ENCODE data around the gene PYDC1. TPM values are rescaled to one million over a fixed set of nuclear protein-coding genes. Genes with fewer than 3 reads are reported as not detected.
"Not testable (repeated sequence)": the region's sequence is repeated elsewhere in the genome, so short reads cannot be mapped to it uniquely, and the experiment has no call there.

PYDC1 gene
- polyA plus RNA-seq, 1 experiment = not detected

DNA sequence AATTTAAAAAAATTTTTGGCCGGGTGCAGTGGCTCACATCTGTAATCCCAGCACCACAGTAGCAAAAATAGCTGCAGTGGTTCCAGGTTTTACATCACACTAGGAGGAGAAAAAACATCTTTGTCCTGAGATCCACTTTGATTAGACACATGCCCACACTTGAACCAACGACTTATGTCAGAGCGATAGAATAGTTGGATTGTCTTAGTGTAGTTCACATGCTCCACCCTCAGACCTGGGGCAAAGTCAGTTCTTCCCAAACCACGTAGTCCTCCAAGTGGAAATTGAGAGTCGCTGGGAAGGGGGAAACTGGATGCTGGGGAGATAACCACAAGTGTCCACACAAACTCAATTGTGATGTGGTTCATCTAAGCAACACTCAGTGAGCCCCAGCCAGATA, 31.4 kb upstream of the PYDC1 start:
- ChIA-PET CTCF (no interaction called here), POLR2A (no interaction called here)
- DNase-seq (ENCODE audit: low read depth, low spot score) = no peak
- Histone ChIP-seq H3K27me3 (ENCODE audit: control insufficient read depth, insufficient read depth, low read length) (peaks cover 2% of the 10 kb centered on the region), H3K27ac (ENCODE audit: low read depth, low read length) (no peak overlapping the region), H3K9me3 (ENCODE audit: control insufficient read depth, insufficient read depth, low read length) (no peaks in the 10 kb centered on the region), H3K4me3 (ENCODE audit: low read depth, low read length) (no peak overlapping the region)
- TF ChIP-seq, protein P1, sequence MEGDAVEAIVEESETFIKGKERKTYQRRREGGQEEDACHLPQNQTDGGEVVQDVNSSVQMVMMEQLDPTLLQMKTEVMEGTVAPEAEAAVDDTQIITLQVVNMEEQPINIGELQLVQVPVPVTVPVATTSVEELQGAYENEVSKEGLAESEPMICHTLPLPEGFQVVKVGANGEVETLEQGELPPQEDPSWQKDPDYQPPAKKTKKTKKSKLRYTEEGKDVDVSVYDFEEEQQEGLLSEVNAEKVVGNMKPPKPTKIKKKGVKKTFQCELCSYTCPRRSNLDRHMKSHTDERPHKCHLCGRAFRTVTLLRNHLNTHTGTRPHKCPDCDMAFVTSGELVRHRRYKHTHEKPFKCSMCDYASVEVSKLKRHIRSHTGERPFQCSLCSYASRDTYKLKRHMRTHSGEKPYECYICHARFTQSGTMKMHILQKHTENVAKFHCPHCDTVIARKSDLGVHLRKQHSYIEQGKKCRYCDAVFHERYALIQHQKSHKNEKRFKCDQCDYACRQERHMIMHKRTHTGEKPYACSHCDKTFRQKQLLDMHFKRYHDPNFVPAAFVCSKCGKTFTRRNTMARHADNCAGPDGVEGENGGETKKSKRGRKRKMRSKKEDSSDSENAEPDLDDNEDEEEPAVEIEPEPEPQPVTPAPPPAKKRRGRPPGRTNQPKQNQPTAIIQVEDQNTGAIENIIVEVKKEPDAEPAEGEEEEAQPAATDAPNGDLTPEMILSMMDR (IDR thresholded peaks at IDR 0.05; ENCODE audit: low read depth, low read length) = no peak

DNA sequence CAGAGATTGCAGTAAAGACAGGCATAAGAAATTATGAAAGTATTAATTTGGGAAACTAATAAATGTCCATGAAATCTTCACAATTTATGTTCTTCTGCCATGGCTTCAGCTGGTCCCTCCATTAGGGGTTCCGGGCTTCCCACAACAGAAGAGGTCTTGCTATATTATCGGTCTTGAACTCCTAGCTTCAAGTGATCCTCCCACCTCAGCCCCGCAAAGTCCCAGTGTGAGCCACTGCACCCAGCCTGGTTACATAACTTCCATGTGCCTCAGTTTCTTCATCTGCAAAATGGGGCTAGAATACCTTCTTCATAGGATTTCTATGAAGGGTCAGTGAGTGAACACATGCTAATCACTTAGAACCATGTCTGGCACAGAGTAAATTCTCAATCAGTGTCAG, 29.4 kb upstream of the PYDC1 start:
- POLR2A ChIA-PET = no interaction called here
- CTCF ChIA-PET = no interaction called here
- Histone ChIP-seq H3K9me3 (ENCODE audit: control insufficient read depth, insufficient read depth, low read length) (no peaks in the 10 kb centered on the region), H3K4me3 (ENCODE audit: low read depth, low read length) (no peak overlapping the region), H3K27me3 (ENCODE audit: control insufficient read depth, insufficient read depth, low read length) (peaks cover 4% of the 10 kb centered on the region), H3K27ac (ENCODE audit: low read depth, low read length) (no peak overlapping the region)
- no peak for DNase-seq (ENCODE audit: low read depth, low spot score)
- TF ChIP-seq, protein P1 (IDR thresholded peaks at IDR 0.05; ENCODE audit: low read depth, low read length) = no peak

DNA sequence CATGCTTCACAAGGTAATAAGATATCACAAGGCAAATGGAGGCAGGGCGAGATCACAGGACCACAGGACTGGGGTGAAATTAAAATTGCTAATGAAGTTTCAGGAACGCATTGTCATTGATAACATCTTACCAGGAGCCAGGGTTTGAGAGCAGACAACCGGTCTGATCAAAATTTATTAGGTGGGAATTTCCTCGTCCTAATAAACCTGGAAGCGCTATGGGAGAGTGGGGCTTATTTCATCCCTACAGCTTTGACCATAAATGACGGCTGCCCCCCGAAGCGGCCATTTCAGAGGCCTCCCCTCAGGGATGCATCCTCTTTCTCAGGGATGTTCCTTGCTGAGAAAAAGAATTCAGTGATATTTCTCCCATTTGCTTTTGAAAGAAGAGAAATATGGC, 28.7 kb upstream of the PYDC1 start:
- H3K27ac ChIP-seq (ENCODE audit: low read depth, low read length); H3K27me3 ChIP-seq (ENCODE audit: control insufficient read depth, insufficient read depth, low read length); DNase-seq (ENCODE audit: low read depth, low spot score); POLR2A ChIA-PET; H3K9me3 ChIP-seq (ENCODE audit: control insufficient read depth, insufficient read depth, low read length); CTCF ChIA-PET; H3K4me3 ChIP-seq (ENCODE audit: low read depth, low read length): not testable (repeated sequence)

DNA sequence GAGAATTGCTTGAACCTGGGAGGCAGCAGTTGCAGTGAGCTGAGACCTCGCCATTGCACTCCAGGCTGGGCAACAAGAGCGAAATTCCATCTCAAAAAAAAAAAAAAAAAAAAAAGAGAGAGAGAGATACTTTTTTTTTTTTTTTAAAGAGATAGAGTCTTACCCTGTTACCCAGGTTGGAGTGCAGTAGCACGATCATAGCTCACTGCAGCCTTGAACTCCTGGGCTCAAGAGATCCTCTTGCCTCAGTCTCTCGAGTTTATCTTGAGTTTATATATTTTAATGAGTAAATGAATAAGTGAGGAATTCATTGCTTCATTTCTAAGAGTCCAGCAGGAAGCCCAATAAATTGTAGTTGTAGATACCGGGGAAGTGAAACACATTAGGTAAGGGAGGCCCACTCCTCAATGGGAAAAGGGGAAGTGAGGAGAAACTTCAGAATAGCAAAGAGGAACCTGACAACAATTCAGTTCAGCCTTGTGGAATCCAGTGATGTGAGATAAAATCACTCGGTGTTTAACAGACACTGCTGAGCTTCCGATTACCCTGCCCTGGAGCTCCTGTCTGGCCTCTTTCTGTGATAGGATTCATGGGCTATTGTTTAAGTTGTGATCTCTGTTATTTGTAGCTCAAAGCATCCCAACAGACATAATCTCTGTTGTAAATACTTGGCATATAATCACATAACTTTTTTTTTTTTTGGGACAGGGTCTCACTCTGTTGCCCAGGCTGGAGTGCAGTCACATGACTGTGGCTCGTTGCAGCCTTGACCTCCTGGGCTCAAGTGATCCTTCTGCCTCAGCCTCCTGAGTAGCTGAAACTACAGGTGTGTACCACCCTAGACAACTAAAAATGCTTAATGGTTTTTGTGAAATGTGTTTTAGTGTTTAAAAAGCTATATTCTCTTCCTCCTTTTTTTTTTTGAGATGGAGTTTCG, 27.1 kb upstream of the PYDC1 start:
- Histone ChIP-seq H3K4me3 (ENCODE audit: low read depth, low read length) (no peak overlapping the region), H3K9me3 (ENCODE audit: control insufficient read depth, insufficient read depth, low read length) (no peaks in the 10 kb centered on the region), H3K27me3 (ENCODE audit: control insufficient read depth, insufficient read depth, low read length) (peaks cover 2% of the 10 kb centered on the region), H3K27ac (ENCODE audit: low read depth, low read length) (no peak overlapping the region)
- CTCF ChIA-PET = no interaction called here
- POLR2A ChIA-PET = no interaction called here
- no peak for DNase-seq (ENCODE audit: low read depth, low spot score)
- TF ChIP-seq, protein P1 (IDR thresholded peaks at IDR 0.05; ENCODE audit: low read depth, low read length) = no peak

DNA sequence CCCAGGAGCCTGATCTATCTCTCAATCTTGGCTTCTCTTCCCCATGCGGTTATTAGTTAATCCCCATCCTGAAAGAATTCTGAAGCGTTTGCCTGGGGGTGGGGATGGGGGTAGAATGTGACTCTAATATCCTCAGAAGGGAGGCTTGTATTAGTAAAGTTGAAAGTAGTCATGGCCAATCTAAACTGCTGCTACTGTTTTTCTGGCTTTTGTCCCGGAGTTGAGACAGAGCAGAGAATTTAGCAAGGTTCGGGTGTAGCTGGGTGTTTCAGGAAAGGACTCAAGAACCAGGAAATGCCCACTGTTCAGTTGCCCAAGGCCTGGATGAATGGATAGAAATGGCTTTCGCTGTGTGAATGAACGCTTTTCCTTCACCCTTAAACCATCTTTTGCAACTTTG, 25.3 kb upstream of the PYDC1 start:
- ChIA-PET POLR2A (no interaction called here), CTCF (no interaction called here)
- no peaks in the 10 kb centered on the region for H3K9me3 ChIP-seq (ENCODE audit: control insufficient read depth, insufficient read depth, low read length)
- TF ChIP-seq, protein P1 (IDR thresholded peaks at IDR 0.05; ENCODE audit: low read depth, low read length) = no peak
- H3K27ac ChIP-seq (ENCODE audit: low read depth, low read length) = no peak overlapping the region
- DNase-seq (ENCODE audit: low read depth, low spot score) = no peak
- no peak overlapping the region for H3K4me3 ChIP-seq (ENCODE audit: low read depth, low read length)
- H3K27me3 ChIP-seq (ENCODE audit: control insufficient read depth, insufficient read depth, low read length) = peaks cover 2% of the 10 kb centered on the region
